HG03439 (cell line): Measurements from ENCODE around the gene RPS21.

Experiments
- ATAC-seq: cut with Tn5 transposase; IDR thresholded peaks from one replicate; pipeline ENCODE4 v1.9.1; 2021; ENCODE audit warnings: mild to moderate bottlenecking, moderate library complexity; ENCODE audit not compliant: unreplicated experiment

The RPS21 gene

DNA sequence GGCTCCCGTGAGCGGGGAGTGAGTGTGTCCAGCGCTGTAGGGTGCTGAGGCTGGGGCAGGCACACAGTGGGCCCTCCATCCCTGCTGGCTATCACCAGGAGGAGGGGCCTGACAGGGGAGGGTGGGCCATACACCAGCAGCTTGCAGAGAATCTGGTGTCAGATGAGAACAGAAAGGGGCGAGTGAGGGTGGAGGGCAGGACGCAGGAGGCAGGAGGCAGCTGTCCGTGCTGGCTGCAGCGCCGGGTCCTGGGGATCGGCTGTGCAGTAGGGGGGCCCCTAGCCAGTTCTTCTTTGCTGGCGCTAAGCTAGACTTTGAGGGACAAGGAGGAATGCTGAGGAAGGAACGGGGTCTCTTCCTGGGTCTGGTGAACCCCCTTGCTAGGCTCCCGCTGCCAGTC lies 21.7 kb downstream of the RPS21 start:
- no peak for ATAC-seq

DNA sequence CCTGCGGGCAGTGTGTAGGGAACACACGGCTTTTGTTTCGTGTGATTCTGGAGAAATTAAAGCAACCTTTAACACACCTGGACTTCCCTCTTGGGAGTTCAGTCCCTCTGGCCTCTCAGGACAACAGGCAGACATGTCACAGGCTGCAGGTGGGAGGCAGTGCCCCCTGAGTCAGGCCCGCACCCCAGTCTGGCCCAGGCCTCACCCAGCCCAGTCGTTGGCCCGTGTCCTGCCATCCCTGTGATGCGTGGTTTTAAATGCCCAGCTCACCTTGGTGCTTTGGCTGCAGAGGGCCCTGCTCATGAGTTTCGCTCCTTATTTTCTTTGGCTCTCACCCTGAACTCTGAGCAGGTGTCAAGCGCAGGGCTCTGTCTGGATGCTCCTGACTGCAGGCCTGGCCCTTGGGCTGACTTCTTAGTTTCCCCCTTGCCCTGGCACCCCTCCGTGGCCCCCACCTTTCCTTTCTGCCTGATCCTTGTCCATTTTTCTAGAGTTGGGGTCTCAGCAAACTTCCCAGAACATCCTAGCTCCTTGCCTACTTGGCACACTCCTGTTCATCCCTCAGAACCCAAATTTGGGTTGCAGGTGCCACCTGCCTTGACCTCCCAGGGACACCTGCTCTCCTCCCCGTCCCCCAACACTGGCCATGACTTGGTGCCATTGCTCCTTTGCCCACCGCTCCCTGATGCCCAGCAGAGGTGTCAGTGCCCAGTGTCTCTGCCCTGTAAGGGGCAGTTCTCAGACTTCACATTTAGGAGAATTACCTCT lies 22.4 kb downstream of the RPS21 start:
- ATAC-seq, result no peak

DNA sequence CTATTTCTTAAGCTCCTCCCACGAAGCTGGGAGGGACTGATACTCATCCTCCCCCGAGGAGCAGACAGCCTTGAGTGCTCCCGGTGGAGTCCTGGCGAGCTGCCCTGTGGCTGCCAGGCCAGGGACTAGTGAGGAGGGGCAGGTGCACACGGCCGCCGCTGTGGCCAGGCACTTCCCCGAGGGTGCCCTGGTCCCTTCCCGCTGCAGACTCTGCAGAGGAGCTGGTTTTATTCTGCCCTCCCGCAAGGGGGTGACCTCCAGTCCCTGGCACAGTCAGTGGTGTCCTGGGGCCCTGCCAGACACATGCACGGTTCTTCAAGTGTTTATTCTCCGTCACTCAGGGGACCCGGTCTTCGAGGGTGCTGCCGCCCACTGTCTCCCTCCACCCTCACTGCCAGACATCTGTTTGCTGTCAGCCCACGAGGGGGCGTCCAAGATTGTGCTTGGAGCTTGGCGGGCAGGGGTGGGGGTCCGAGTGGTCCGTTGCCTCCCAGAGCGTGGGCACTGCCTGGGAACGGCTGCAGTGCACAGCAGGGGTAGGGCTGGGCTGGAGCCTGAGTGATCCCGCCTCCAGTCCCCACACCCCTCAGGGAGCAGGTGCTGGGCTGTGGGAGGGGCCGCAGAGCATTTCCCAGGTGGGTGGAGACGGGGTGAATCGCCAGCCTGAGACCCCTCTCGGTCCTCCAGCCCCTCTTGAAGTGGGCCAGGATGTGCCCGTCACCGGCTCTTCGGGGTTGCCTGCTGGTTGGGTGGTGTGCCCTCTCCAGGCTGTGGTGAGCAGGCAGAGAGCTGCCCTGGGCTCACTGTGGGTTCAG lies 23.2 kb downstream of the RPS21 start:
- no peak for ATAC-seq

DNA sequence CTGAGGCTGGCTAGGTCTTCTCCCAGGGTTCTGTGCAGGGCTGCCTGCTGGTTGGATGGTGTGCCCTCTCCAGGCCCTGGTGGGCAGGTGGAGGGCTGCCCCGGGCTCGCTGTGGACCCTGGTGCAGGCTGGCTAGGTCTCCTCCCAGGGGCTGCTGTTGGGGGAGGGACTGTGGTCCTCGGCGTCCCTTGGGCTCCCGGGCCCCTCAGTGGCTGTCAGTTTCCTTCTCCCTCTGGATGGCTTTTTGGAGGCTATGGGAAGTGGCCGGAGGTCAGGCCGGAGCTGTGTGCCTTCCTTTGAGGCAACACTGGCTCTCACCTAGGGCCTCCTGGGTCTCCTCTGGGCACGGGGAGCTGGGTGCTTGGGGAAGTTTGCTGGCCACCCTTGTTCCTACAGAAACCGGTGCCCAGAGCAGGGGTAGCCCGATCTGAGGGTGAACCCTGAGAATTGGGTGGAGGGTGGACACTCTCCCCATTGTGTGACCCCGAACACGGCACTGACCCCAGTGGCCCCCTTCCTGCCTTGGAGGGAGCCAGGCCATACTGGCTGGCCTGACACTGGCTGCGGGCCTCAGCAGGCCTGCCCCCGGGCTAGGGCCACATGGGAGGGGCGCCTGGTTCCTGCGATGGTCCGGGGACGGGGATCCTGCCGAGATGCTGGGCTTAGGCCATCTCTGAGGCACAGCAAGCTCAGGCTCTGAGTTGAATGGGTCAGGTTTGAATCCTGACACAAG lies 24.0 kb downstream of the RPS21 start:
- no peak for ATAC-seq

DNA sequence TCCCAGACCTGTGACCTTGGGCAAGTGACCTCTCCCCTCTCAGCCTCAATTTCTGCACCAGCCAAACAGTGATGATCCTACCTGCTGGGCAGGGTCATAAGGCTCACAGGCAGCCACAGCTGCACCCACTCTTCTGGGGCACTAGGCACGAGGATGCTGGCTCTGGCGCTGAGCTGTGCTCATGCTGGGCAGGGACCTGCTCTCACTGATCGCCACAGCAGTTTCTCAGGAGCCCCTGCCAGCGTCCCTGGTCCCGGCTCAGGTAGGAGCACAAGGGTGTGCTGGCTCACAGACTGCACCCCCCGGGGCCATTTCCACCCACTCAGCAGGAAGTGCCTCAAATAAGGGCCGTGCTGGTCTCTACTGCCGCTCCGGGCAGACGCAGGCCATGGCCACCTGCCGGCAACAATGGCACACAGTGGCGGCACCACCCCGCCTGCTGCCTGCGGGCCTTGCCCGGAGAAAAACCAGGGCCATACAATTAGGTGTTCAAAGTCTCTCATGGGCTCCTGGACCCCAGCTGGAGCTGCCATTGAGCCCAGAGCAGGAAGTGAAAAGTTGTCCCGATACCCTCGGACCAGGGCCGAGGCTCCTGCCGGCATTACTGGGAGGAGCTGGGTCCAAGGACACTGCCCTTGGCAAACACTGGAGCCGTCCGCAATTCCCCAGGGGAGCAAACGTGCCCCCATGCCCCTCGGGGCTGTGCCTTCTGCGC lies 24.7 kb downstream of the RPS21 start:
- no peak for ATAC-seq

DNA sequence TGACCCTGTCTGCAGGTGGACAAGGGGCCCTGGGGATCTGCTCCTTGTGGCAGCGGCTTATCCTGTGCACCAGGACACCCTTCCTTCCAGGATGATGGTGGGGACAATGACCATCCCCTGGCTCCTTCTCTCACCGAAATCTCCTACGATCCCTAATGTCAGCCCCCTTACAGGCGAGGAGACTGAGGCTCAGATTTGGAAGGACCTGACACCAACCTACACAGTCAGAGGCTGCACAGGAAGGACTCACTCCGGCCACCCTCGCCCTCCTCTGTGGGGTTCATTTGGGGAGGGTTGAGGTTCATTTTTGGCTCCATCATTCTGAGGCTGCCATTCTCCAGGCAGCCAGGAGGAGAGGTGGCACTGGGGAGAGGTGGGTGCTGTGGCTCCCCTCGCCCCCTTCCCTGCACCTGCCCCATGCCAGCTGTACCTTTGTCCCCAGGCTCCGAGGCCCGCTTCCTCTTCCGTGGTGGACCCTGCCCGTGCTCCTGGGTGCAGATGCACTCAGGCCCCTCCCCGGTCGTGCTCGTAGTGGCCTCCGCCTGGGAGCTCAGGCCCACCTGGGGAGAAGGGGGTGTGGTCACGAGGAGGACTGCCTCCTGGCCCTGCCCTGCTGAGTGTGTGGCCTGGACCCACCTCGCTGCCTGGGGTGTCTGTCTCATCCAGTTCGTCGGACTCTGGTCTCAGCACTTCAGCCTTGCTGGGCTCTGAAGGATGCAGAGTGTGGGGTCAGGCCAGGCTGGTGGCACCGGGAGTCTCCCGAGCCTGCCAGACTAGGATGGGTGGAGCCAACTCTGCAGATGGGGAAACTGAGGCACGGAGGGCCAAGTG lies 25.5 kb downstream of the RPS21 start:
- no peak for ATAC-seq

DNA sequence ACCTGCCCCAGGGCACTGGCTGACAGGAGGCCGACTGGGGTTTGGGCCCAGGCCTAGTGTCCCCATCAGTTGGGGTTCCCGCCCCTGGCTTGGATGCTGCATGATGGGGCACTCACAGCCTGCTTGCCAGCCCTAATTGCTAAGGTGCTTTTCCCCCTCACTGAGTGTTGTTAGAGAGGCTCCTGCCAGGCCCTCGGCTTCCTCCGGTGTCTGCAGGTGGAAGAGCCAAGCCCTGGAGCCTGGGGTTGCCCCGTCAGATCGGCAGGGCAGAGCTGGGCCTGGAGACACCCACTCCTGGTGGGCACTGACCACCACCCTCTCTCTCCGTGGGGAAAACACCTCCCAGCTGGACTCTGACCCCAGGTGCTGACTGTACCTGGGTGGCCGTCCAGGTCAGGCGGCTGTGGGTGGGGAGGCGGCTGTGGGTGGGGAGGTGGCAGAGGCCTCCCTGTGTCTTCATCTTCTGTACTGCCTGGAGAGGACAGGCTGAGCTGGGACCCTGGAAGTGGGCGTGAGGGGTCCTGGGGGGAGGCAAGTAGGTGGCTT lies 26.2 kb downstream of the RPS21 start:
- ATAC-seq, result no peak

DNA sequence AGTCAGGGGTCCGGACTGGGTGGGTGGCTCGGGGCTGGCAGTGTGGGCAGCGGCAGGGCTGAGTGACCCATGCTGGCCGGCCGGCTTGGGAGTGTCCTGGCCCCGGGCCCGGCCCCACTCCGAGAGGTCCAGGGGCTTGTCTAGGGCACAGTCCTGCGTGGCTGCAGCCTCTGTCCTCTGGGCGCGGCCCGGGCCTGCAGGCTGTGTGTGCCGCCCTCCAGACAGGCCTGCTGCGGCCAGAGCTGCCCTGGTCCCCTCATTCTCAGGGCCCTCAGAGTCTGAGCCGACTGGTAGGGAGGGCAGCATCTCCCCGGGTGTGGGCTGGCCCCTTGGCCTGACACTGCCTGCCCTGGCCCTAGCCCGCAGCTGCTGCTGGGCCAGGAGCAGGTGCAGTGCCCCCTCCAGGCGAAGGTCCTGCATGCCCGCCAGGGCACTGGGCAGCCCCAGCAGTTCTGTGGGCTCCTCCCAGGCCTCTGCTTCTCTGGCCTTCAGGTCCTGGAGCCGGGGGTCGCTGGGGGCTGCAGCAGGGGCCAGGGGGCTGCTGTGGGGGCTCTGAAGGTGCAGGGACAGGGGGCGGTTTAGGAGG lies 27.1 kb downstream of the RPS21 start:
- ATAC-seq, result no peak

DNA sequence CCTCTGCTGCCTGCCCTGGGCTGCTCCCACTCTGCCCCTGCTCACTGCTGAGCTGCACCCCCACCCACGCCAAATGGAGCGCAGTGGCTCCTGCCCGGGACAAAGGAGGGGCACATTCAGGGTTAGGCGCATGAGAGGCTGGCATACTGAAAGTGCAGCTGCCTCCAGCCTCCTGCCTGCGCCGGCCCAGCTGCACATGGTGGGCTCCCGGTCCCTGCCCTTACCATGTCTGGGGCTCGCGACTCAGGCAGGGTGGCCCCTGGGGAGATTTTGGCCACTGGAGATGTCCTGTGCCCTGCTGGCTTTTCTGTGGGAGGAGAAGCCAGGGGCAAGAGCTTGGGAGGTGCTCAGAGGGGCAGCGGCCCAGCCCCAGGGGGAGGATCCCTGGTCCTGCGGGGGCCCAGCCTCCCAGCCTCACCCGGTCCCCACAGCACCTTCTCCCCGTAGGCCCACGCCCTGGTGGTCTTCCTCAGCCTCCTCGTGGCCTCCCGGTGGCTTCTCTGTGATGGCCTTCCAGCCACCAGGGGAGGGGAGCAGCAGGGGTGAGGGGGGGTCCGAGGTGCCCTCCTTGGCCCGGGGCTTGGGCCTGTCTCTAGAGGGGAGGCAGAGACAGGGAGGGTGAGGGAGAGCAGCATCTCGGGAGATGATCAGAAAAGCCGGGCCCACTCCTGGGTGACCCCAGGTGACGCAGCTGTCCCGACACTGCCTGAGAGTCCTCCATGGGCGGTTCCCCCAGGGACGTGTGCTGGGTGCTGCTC lies 28.6 kb downstream of the RPS21 start:
- no peak for ATAC-seq

DNA sequence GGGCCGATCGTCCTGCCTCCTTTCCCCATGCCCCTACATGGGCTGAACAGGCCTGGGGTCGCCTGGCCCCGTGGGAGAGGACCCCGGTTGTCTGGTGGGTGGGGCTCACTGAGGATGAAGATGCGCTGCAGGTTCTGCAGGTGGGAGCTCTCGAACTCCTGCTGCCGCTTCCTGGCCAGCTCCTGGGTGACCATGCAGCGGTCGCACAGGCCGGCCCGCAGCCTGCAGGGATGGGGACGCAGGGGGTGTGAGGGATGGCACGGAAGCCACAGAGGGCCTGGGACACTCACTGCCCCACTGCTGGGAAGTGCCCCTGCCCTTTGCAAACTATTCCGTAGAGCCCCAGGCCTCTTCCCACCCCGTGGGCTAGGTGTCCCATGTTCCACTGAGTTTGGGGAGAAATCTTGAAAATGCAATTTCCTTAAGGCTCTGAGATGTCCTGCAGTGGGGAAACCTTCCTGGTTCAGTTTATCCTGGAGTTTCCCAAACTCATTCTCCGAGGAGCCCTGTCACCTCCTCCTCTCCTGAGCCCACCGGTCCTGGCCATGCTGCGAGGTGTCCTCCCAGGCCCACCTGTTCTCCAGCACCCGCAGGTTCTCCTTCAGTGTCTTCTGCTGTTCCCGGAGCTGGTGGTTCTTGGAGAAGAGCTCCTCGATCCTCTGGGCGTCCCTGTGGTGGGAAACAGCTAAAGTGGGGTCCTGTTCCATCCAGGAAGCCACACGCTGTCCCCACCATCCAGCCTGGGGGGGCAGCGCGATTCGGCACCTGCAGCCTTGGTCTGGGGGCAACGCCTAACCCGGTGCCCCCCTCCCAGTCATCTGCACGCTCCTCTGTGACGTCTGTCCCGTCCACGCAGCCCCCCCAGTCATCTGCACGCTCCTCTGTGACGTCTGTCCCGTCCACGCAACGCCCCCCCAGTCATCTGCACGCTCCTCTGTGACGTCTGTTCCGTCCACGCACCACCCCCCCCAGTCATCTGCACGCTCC lies 30.0 kb downstream of the RPS21 start:
- no peak for ATAC-seq

DNA sequence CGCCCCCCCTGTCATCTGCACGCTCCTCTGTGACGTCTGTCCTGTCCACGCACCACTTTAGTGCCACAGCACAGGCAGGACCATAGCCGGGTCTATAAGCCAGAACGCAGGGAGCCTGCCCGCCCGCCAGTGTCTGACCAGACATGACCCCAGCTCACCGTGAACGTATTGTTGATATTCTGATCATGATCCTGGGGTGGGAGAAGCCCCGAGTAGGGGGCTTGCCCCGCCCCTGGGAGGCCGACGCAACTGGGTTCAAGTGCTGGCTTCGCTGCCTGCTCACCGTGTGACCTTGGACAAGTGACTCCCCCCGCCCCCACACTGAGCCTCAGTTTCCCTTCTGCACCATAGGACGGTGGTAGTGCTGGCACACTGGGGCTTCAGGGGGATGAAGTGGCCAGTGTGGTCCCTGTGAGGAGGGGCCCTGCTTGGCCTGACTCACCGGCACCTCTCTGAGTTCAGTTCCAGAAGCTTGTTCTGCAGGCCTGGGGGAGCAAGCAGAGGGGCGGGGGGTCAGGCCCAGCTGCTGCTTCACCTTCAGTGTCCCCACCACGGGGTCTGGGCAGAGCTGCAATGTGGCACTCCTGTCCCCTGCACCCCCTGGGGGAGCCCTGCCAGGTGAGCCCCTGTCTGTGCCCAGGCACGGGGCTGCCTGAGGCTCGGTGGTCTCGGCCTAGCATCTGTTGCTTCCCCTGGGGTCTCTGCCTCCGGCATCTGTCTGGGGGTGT lies 31.2 kb downstream of the RPS21 start:
- ATAC-seq, result no peak

DNA sequence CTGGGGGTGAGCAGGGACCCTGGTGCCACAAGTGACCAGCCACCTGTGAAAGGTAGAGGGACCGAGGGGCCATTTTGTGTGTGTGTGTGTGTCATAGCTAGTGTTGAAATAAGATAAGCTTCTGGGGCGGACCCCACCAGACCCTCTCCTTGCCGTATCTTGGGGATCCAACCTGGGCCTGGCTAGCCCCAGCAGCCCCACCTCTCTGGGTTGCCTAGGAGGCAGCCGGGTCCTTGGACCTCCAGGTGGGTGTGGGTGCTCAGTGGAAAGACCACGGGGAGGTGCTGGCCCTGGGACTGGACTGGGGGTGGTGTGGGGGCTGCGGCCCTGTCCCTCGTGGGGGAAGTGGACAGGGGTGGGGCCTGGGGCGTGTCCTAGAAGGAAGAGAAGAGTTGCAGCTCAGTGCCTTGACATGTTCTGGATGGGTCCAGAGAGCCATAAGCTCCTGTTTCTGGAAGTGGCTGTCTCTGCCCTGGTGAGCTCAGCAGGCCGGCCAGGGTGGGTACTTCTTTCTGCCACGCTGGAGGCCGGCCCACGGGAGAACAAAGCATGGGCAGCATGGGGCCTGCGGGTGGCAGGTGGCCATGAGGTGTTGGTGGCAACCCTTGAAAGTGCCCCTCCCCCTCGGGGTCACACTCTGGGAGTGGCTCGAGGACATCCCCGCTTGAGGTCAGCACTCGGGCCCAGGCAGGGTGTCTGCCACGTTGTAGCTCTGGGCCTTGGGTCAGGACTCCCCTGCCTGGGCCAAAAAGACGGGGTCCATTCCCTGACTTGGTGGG lies 32.0 kb downstream of the RPS21 start:
- ATAC-seq, result no peak

DNA sequence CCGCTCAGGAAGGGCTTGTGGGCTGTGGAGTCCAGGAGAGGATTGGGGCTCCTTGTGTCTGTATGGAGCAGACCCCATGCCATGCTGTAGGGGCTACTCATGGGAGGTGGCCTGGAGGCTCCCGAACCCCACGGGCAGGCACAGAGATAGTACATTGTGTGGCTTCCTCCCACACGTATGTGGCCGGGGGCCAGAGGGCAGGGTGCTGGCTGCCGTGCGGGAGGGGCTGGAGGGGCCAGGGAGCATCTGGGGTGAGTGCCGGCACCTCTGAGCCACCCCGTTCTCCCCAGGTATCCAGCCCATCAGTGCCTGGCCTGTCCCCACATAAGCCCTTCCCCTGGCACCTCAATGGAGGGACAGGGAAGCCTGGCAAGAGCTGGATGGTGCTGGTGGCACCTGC lies 32.9 kb downstream of the RPS21 start:
- no peak for ATAC-seq

DNA sequence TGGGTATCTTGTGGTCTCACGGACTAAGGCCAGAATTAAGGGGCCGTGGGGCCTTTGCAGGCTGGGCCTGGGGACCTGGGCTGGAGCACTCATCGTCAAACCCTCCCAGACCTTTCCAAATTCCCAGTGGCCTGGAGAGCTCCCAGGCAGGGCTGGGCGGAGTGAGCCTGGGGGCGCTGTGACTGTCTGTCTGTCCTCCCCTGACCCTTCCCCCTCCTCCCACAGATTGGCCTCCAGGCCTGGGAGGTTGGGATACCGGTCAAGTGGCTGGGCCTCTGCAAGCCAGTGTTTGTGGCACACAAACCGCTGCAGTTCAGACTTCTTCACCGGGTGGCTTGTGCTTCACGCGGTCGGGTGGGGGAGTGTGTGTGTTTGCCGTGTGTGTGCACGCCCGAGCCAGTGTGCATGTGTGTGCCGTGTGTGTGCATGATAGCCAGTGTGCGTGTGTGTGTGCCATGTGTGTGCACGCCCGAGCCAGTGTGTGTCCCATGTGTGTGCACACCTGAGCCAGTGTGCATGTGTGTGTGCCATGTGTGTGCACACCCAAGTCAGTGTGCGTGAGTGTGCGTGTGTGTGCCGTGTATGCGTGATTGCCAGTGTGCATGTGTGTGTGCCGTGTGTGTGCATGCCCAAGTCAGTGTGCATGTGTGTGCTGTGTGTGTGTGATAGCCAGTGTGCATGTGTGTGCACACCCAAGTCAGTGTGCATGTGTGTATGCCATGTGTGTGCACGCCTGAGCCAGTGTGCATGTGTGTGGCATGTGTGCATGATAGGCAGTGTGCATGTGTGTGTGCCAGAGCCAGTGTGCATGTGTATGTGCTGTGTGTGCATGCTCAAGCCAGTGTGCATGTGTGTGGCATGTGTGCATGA lies 34.2 kb downstream of the RPS21 start:
- no peak for ATAC-seq

DNA sequence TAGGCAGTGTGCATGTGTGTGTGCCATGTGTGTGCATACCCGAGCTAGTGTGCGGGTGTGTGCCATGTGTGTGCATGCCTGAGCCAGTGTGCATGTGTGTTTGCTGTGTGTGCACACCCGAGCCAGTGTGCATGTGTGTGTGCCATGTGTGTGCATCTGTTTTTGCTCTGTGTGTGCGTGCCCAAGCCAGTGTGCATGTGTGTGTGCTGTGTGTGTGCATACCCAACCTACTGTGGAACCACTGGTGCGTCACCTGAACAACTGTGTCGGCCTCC lies 34.8 kb downstream of the RPS21 start:
- no peak for ATAC-seq
